NB4 (cell line): ENCODE measurements around the gene ZNF680.
A peak's percentile ranks its signal among the peaks of the same experiment; 100 is the strongest.

Source experiments
- DNase-seq: peaks from one replicate; pipeline ENCODE4 v3.0.0; 2010; ENCODE audit warnings: low read depth
- H3K4me3 ChIP-seq: one replicate; pipeline ENCODE4 v1.5.1; 2011; ENCODE audit warnings: mild to moderate bottlenecking, low read depth, low read length, moderate library complexity
- MYC ChIP-seq: IDR thresholded peaks from 2 replicates; pipeline ENCODE4 v1.6.1; 2011; ENCODE audit warnings: low read depth, low read length
- POLR2A ChIP-seq: IDR thresholded peaks from 2 replicates; pipeline ENCODE4 v1.6.1; 2011; ENCODE audit warnings: mild to moderate bottlenecking; ENCODE audit not compliant: insufficient read length; ENCODE audit errors: extremely low read depth
- TF ChIP-seq, protein P1 (sequence below): IDR thresholded peaks from one replicate; pipeline ENCODE4 v1.5.1; 2012; ENCODE audit warnings: low read depth, low read length
- TF ChIP-seq, protein P2 (sequence below): IDR thresholded peaks from 2 replicates; pipeline ENCODE4 v1.6.1; 2011; ENCODE audit warnings: low read depth, low read length

The ZNF680 gene

DNA sequence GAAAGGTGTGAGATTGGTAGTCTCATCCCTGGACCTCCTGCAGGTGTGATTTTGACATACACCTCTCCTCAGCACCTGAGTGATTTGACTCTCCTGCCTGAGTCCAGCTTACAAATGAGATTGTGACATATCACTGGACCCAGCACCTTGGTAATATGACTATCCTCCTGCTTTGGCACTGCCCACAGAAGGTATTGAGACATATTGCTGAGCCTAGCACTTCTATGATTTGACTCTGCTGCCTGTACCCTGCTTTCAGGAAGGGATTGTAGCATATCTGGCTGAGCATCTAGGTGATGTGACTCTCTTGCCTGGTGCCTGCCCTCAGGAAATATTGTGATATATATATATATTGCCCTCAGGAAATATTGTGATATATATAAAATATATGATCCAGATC lies 43.5 kb upstream of the ZNF680 start:
- DNase-seq, result no peak
- TF ChIP-seq, protein P1, sequence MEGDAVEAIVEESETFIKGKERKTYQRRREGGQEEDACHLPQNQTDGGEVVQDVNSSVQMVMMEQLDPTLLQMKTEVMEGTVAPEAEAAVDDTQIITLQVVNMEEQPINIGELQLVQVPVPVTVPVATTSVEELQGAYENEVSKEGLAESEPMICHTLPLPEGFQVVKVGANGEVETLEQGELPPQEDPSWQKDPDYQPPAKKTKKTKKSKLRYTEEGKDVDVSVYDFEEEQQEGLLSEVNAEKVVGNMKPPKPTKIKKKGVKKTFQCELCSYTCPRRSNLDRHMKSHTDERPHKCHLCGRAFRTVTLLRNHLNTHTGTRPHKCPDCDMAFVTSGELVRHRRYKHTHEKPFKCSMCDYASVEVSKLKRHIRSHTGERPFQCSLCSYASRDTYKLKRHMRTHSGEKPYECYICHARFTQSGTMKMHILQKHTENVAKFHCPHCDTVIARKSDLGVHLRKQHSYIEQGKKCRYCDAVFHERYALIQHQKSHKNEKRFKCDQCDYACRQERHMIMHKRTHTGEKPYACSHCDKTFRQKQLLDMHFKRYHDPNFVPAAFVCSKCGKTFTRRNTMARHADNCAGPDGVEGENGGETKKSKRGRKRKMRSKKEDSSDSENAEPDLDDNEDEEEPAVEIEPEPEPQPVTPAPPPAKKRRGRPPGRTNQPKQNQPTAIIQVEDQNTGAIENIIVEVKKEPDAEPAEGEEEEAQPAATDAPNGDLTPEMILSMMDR, result no peak
- TF ChIP-seq, protein P2, sequence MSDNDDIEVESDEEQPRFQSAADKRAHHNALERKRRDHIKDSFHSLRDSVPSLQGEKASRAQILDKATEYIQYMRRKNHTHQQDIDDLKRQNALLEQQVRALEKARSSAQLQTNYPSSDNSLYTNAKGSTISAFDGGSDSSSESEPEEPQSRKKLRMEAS, result no peak
- TF ChIP-seq POLR2A (no peak), MYC (no peak)
- no peak overlapping the region for H3K4me3 ChIP-seq

DNA sequence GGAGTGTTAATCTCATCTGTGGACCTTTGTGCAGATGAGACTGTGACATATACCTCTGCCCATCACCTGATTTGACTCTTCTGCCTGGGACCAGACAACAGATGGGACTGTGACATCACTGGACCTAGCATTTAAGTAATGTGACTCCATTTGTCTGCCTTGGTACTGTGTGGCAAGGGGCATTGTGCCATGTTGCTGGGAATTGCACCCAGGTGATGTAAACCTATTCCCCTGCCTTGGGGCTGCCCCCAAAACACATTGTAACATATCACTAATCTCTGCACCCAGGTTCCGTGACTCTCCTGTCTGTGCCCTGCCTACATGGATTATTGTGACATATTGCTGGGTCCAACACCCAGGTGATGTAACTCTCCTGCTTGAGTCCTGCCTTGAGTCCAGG lies 40.4 kb upstream of the ZNF680 start:
- no peak overlapping the region for H3K4me3 ChIP-seq
- TF ChIP-seq, protein P1, result no peak
- TF ChIP-seq, protein P2, result no peak
- TF ChIP-seq MYC (no peak), POLR2A (no peak)
- no peak for DNase-seq

DNA sequence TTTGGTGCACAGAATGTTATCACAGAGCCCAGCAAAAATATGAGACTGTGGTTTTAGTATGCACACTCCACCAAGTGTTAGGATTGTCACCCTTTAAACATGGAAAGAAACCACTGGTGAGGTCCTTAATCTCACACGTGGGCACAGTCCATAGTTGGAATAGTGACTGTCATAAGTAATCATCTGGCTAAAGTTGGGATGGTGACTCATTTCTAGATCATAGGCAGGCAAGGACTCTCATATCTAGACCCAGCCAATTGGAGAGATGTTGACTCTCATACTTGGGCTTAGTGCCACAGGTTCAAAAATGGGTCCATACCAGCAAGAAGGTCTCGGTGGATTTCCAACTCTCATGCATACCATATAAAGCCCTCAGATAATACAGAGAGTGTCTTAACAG lies 39.6 kb upstream of the ZNF680 start:
- TF ChIP-seq, protein P2, result no peak
- TF ChIP-seq MYC (no peak), POLR2A (no peak)
- TF ChIP-seq, protein P1, result no peak
- H3K4me3 ChIP-seq, result no peak overlapping the region
- DNase-seq, result no peak

DNA sequence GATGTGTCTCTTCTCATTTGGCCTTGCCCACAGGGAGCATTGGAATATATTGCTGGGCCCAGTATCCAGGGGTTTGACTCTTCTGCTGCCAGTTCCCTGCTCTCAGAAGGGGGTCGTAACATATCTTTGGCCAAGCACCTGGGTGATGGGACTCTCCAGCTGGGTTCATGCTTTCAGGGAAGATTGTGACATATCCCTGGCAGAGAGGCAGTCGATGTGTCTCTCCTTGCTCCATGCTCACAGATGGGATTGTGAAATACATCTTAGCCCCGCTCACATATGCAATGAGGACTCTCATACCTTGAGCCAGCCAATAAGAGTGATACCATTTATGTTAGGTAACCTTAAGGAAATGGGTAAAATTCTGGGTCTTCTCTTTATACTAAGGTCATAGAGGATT lies 39.2 kb upstream of the ZNF680 start:
- DNase-seq, result no peak
- no peak for TF ChIP-seq POLR2A
- no peak for TF ChIP-seq MYC
- TF ChIP-seq, protein P1, result no peak
- TF ChIP-seq, protein P2, result no peak
- H3K4me3 ChIP-seq, result no peak overlapping the region

DNA sequence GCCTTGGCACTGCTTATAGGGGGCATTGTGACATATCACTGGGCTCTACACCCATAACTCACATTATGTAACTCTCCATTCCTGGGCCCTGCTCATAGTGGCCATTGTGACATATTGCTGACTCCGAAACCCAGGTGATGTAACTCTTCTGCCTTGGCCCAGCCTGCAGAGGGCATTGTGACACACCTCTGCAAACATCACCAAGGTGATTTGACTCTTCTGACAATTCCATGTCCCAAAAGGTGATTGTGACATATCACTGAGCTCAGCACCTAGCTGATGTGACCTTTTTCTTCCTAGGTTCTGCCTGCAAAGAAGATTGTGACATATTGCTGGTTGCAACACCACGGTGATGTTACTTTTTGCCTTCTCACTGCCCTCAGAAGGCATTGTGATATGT lies 36.5 kb upstream of the ZNF680 start:
- H3K4me3 ChIP-seq, result no peak overlapping the region
- TF ChIP-seq MYC, result no peak
- no peak for TF ChIP-seq POLR2A
- TF ChIP-seq, protein P1, result no peak
- TF ChIP-seq, protein P2, result no peak
- DNase-seq, result peak; percentile 50

DNA sequence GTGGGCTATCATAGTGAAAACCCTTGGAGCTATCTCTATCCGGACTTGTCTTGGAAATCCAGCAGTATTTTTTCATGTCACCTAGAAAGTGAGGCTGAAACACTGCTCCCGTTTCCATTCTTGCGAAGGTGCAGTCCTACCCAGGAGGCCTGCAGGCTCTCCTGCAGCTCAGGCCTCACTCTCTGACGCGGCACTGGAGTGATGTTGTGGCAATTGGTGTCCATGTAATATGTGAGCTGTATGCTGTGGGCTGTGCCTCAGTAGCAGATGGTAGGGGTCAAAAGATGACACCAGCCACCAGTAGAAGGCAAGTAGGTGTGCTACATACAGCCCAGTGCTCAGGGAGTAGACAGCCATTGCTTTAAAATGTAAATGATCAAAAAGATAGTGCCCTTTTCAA lies 28.1 kb upstream of the ZNF680 start:
- no peak for TF ChIP-seq MYC
- no peak for TF ChIP-seq POLR2A
- TF ChIP-seq, protein P1, result no peak
- TF ChIP-seq, protein P2, result no peak
- no peak for DNase-seq
- H3K4me3 ChIP-seq, result no peak overlapping the region
